ENCODE measurements around the gene AMN. TPM values are rescaled to one million over a fixed set of nuclear protein-coding genes. Genes with fewer than 3 reads are reported as not detected.

AMN gene
- total RNA-seq, 2 donors from 2014 or later, result 2.4 TPM; not detected in 1

DNA sequence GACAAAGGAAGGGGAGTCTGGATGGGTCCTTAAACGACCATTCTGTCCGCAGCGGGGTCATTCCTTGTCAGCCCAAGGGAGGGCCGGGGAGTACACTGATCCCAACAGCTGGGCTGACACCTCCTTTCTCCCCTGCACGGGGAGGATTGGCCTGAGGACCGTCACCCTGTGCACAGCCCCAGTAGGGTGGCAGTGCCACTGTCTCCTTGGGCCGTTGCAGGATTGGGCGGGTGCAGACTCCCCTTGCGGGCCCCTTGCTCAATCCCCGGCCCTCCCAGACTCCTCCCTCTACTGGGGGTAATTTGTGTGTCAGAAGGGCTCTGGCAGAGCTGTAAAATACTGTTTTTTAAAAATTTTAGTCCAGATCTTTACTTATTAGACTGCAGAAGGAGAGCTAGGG lies 12.6 kb upstream of the AMN start:
- no peak for DNase-seq (ENCODE audit: low spot score)
- peaks cover 7% of the 10 kb centered on the region for H3K36me3 ChIP-seq

DNA sequence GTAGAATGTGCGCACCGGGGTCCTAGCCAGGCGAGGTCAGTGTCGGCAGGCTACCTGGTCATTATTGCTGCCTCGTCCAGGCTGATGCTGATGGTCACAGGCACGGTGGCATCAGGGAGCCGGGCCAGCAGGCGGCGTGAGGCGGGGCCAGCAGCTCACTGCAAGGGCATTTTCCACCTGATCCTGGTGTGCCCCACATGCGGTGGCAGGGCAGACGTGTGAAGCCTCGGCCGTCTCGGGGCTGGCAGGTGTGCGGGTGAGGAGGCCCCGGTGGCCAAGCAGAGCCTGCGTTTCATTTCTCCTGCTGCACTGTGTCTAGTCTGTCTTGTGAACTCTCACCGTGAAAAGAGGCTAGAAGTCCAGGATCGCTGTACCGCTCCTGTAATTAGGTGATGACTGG lies 12.0 kb upstream of the AMN start:
- H3K4me3 ChIP-seq, result no peak overlapping the region
- DNase-seq (ENCODE audit: low spot score) (no peak), ATAC-seq (ENCODE audit: insufficient number of reproducible peaks, low FRiP score, low read depth) (no peak)
- H3K4me1 ChIP-seq (ENCODE audit: control insufficient read depth in 1 of 2, low read depth in 2 of 2), result no peaks in the 10 kb centered on the region
- H3K36me3 ChIP-seq, result peaks cover 7% of the 10 kb centered on the region
- no peaks in the 10 kb centered on the region for H3K9me3 ChIP-seq
- H3K27ac ChIP-seq, result no peak overlapping the region
- TF ChIP-seq, protein P1, sequence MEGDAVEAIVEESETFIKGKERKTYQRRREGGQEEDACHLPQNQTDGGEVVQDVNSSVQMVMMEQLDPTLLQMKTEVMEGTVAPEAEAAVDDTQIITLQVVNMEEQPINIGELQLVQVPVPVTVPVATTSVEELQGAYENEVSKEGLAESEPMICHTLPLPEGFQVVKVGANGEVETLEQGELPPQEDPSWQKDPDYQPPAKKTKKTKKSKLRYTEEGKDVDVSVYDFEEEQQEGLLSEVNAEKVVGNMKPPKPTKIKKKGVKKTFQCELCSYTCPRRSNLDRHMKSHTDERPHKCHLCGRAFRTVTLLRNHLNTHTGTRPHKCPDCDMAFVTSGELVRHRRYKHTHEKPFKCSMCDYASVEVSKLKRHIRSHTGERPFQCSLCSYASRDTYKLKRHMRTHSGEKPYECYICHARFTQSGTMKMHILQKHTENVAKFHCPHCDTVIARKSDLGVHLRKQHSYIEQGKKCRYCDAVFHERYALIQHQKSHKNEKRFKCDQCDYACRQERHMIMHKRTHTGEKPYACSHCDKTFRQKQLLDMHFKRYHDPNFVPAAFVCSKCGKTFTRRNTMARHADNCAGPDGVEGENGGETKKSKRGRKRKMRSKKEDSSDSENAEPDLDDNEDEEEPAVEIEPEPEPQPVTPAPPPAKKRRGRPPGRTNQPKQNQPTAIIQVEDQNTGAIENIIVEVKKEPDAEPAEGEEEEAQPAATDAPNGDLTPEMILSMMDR (IDR thresholded peaks at IDR 0.05), result no peak
- no peaks in the 10 kb centered on the region for H3K27me3 ChIP-seq (replicated peaks; ENCODE audit: insufficient read depth)

More for the DNA sequence above, 12.6 kb upstream of the AMN start:
- TF ChIP-seq, protein P1 (IDR thresholded peaks at IDR 0.05), result no peak
- no peak overlapping the region for H3K27ac ChIP-seq
- no peak for ATAC-seq (ENCODE audit: insufficient number of reproducible peaks, low FRiP score, low read depth)
- H3K4me3 ChIP-seq, result no peak overlapping the region
- no peaks in the 10 kb centered on the region for H3K27me3 ChIP-seq (replicated peaks; ENCODE audit: insufficient read depth)
- H3K4me1 ChIP-seq (ENCODE audit: control insufficient read depth in 1 of 2, low read depth in 2 of 2), result no peaks in the 10 kb centered on the region
- H3K9me3 ChIP-seq, result no peaks in the 10 kb centered on the region

DNA sequence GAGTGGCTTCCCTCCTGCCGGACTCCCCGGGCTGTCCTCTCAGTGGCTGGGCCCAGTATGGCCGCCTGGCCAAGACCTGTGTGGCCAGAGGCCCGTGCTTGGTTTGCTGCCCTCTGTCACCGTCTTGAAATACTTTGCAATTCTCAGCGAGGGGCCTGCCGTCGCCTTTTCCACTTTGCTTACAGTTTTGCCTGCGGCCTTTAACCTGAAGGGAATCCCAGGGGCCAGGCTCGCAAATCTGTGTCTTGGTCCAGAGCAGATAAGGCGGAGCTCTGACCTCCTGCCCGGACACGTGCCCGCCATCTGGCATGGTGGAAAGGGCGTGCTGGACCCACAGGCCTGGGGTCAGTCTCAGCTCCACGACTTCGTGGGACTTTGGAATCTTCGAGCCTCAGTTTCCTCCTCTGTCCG lies 10.9 kb upstream of the AMN start:
- ATAC-seq (ENCODE audit: insufficient number of reproducible peaks, low FRiP score, low read depth) (no peak), DNase-seq (ENCODE audit: low spot score) (no peak)
- Histone ChIP-seq H3K9me3 (no peaks in the 10 kb centered on the region), H3K27me3 (replicated peaks; ENCODE audit: insufficient read depth) (no peaks in the 10 kb centered on the region), H3K27ac (no peak overlapping the region), H3K36me3 (peaks cover 6% of the 10 kb centered on the region), H3K4me3 (no peak overlapping the region), H3K4me1 (ENCODE audit: control insufficient read depth in 1 of 2, low read depth in 2 of 2) (no peaks in the 10 kb centered on the region)
- TF ChIP-seq, protein P1 (IDR thresholded peaks at IDR 0.05), result no peak

DNA sequence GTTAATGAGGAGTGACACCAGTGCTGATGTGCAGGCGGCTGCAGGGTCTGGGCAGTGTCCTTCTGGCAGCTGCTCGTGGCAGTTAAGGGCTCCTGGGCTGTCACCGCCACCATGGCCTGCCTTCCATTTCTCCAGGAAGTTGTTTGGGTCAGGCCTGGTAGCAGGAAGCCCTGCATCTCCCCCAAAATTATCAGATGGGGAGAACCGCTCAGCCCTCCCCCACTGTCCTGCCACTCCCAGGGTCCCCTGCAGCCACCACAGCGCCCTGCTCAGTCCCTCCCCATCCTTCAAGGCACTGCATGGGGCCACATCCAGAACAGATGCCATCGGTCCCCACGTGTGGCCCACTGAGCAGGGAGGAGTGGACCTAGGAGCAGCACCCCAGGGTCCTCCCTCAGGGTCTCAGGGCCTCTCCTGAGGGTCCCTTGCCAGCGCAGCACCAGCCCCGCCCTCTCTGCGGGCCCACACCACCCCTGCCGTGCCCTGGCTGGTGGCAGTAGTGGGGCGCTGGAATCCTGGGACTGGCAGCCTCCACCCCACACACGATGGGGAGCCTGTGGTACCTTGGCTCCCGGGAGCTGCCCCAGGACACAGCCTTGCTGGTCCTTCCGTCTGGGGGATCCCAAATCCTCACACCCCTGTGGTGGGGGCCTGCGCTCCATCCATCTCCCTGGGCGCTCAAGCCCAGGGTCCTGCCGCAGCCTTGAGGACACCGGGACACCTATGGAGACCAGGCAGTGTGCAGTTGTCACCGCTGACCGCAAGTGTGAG lies 10.3 kb upstream of the AMN start:
- no peaks in the 10 kb centered on the region for H3K4me1 ChIP-seq (ENCODE audit: control insufficient read depth in 1 of 2, low read depth in 2 of 2)
- ATAC-seq (ENCODE audit: insufficient number of reproducible peaks, low FRiP score, low read depth), result no peak

More for the DNA sequence above, 10.3 kb upstream of the AMN start:
- no peak overlapping the region for H3K27ac ChIP-seq
- TF ChIP-seq, protein P1 (IDR thresholded peaks at IDR 0.05), result no peak
- no peak for DNase-seq (ENCODE audit: low spot score)
- no peak overlapping the region for H3K4me3 ChIP-seq
- no peaks in the 10 kb centered on the region for H3K36me3 ChIP-seq
- no peaks in the 10 kb centered on the region for H3K27me3 ChIP-seq (replicated peaks; ENCODE audit: insufficient read depth)
- no peaks in the 10 kb centered on the region for H3K9me3 ChIP-seq
